ENCODE data around the gene SH3RF3. TPM values are rescaled to one million over a fixed set of nuclear protein-coding genes. Genes with fewer than 3 reads are reported as not detected.
A peak's percentile ranks its signal among the peaks of the same experiment; 100 is the strongest.
"Not testable (repeated sequence)": the region's sequence is repeated elsewhere in the genome, so short reads cannot be mapped to it uniquely, and the experiment has no call there.

SH3RF3 gene
- total RNA-seq, 1 experiment from 2014 or later, result 4.3 TPM

- peak; percentile 99 for DNase-seq (ENCODE audit: low read depth)
Observed at GRCh38 chr2:109217362-109218086, 88.5 kb downstream of the SH3RF3 start.

- DNase-seq (ENCODE audit: low read depth), result peak; percentile 91
Observed at GRCh38 chr2:109218087-109218791, 89.2 kb downstream of the SH3RF3 start.

GRCh38 chr2:109218792-109219126 is 89.8 kb downstream of the SH3RF3 start:
- DNase-seq (ENCODE audit: low read depth), result no peak

GRCh38 chr2:109220860-109221259 is 91.9 kb downstream of the SH3RF3 start:
- DNase-seq (ENCODE audit: low read depth), result no peak

- not testable (repeated sequence) for DNase-seq (ENCODE audit: low read depth)
Observed at GRCh38 chr2:109221316-109221715, 92.3 kb downstream of the SH3RF3 start.

GRCh38 chr2:109222422-109222821 is 93.4 kb downstream of the SH3RF3 start:
- no peak for DNase-seq (ENCODE audit: low read depth)

GRCh38 chr2:109222825-109223471 is 93.9 kb downstream of the SH3RF3 start:
- no peak for DNase-seq (ENCODE audit: low read depth)

- no peak for DNase-seq (ENCODE audit: low read depth)
Observed at GRCh38 chr2:109223490-109223889, 94.5 kb downstream of the SH3RF3 start.

- DNase-seq (ENCODE audit: low read depth), result not testable (repeated sequence)
Observed at GRCh38 chr2:109224341-109224740, 95.3 kb downstream of the SH3RF3 start.

- no peak for DNase-seq (ENCODE audit: low read depth)
Observed at GRCh38 chr2:109225170-109225782, 96.3 kb downstream of the SH3RF3 start.

- no peak for DNase-seq (ENCODE audit: low read depth)
Observed at GRCh38 chr2:109226128-109226527, 97.1 kb downstream of the SH3RF3 start.

GRCh38 chr2:109226622-109227021 is 97.6 kb downstream of the SH3RF3 start:
- DNase-seq (ENCODE audit: low read depth), result no peak

- no peak for DNase-seq (ENCODE audit: low read depth)
Observed at GRCh38 chr2:109229094-109229675, 100.2 kb downstream of the SH3RF3 start.

- no peak for DNase-seq (ENCODE audit: low read depth)
Observed at GRCh38 chr2:109230941-109231420, 102.0 kb downstream of the SH3RF3 start.

- DNase-seq (ENCODE audit: low read depth), result no peak
Observed at GRCh38 chr2:109231428-109231827, 102.4 kb downstream of the SH3RF3 start.

GRCh38 chr2:109231996-109232705 is 103.1 kb downstream of the SH3RF3 start:
- DNase-seq (ENCODE audit: low read depth), result no peak

- no peak for DNase-seq (ENCODE audit: low read depth)
Observed at GRCh38 chr2:109232909-109233308, 103.9 kb downstream of the SH3RF3 start.

- no peak for DNase-seq (ENCODE audit: low read depth)
Observed at GRCh38 chr2:109233643-109234042, 104.6 kb downstream of the SH3RF3 start.

GRCh38 chr2:109234355-109234754 is 105.3 kb downstream of the SH3RF3 start:
- DNase-seq (ENCODE audit: low read depth), result no peak

GRCh38 chr2:109236147-109236546 is 107.1 kb downstream of the SH3RF3 start:
- DNase-seq (ENCODE audit: low read depth), result no peak

GRCh38 chr2:109237792-109238191 is 108.8 kb downstream of the SH3RF3 start:
- no peak for DNase-seq (ENCODE audit: low read depth)
